HUES64 (cell line): ENCODE results near the gene HIPK3.
"Not testable (repeated sequence)": the region's sequence is repeated elsewhere in the genome, so short reads cannot be mapped to it uniquely, and the experiment has no call there.

Source experiments
- H3K27ac ChIP-seq: 2 replicates; pipeline ENCODE4 v1.7.0; 2013; ENCODE audit warnings: low read depth, low read length, inconsistent platforms
- H3K27me3 ChIP-seq: 2 replicates; pipeline ENCODE4 v1.6.1; 2013; ENCODE audit warnings: mild to moderate bottlenecking, low read length; ENCODE audit not compliant: insufficient read depth
- H3K36me3 ChIP-seq: 2 replicates; pipeline ENCODE4 v1.6.1; 2013; ENCODE audit warnings: mild to moderate bottlenecking, low read length; ENCODE audit not compliant: insufficient read depth
- H3K4me1 ChIP-seq: 2 replicates; pipeline ENCODE4 v1.6.1; 2013; ENCODE audit warnings: mild to moderate bottlenecking, low read length, moderate library complexity; ENCODE audit not compliant: insufficient read depth
- H3K4me3 ChIP-seq: 2 replicates; pipeline ENCODE4 v1.5.1; 2013; ENCODE audit warnings: mild to moderate bottlenecking, low read length, moderate library complexity
- H3K9ac ChIP-seq: 2 replicates; pipeline ENCODE4 v1.6.1; 2013; ENCODE audit warnings: mild to moderate bottlenecking, low read depth, low read length
- H3K9me3 ChIP-seq: 2 replicates; pipeline ENCODE4 v1.6.1; 2013; ENCODE audit warnings: low read depth, low read length; ENCODE audit not compliant: insufficient read depth
- WGBS: fragments of 150-250, 120-280 bp; methylation state at CpG from one replicate; pipeline ENCODE4 v1.1.7; 2013; ENCODE audit warnings: missing lambda C conversion rate; 5-methylcytosine and 5-hydroxymethylcytosine counted together

The HIPK3 gene

DNA sequence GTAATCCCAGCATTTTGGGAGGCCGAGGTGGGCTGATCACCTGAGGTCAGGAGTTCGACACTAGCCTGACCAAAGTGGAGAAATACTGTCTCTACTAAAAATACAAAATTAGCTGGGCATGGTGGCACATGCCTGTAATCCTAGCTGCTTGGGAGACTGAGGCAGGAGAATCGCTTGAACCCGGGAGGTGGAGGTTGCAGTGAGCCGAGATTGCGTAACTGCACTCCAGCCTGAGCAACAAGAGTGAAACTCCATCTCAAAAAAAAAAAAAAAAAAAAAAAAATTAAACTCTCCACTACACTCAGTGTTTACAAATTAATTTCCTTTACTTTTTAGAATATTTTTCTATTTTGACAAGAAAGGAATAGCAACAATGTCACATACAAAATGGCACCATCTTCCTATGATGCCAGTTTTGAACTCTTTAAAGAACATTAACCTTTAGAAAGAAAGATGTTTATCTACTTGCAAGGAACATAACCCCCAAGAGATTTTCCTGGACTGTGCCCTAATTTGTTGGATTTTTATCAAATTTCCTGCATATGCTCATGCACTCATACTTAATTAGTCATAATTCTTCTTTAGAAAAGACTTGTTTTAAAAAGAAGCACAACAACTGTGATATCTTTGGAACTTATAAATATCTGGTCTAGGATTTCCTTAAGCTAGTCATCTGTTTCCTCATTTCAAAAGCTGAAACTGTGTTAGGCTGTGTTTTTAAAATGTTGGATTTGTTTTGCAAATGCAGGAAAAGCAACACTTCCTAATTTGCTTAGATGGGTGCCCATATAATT is 22.6 kb upstream of the HIPK3 start:
- H3K4me3 ChIP-seq, result no peak overlapping the region
- H3K9ac ChIP-seq, result no peak overlapping the region
- H3K4me1 ChIP-seq, result no peaks in the 10 kb centered on the region
- no peaks in the 10 kb centered on the region for H3K36me3 ChIP-seq
- H3K9me3 ChIP-seq, result no peaks in the 10 kb centered on the region
- no peaks in the 10 kb centered on the region for H3K27me3 ChIP-seq
- 96% methylated on average over 6 of the region's 6 CpGs for WGBS
- H3K27ac ChIP-seq, result no peak overlapping the region

DNA sequence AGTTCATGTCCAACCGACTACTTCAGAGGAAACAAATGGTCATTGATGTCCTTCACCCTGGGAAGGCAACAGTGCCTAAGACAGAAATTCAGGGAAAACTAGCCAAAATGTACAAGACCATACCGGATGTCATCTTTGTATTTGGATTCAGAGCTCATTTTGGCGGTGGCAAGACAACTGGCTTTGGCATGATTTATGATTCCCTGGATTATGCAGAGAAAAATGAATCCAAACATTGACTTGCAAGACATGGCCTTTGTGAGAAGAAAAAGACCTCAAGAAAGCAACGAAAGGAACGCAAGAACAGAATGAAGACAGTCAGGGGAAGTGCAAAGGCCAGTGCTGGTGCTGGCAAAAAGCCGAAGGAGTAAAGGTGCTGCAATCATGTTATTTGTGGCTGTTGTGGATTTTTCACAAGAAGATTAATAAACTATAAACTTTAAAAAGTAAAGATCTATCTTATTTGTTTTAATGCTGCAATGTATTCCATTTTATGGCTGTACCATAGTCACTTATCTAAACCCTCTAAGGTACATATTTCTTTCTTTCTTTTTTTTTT is 20.1 kb upstream of the HIPK3 start:
- Histone ChIP-seq H3K9me3 (no peaks in the 10 kb centered on the region), H3K4me1 (no peaks in the 10 kb centered on the region), H3K27me3 (no peaks in the 10 kb centered on the region), H3K4me3 (no peak overlapping the region), H3K9ac (no peak overlapping the region), H3K36me3 (no peaks in the 10 kb centered on the region), H3K27ac (no peak overlapping the region)
- WGBS, result 98% methylated on average over 6 of the region's 6 CpGs

DNA sequence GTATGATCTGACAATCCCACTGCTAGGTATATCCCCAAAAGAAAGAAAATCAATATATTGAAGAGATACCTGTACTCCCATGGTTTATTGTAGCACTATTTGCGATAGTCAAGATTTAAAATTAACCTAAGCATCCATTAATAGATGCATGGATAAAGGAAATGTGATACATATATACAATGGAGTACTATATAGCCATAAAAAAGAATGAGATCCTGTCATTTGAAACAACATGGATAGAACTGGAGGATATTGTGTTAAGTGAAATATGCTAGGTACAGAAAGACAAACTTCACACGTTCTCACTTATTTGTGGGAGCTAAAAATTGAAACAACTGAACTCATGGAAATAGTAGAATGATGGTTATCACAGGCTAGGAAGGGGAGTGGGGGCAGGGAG is 14.6 kb upstream of the HIPK3 start:
- H3K36me3 ChIP-seq, result no peaks in the 10 kb centered on the region
- H3K4me1 ChIP-seq, result no peaks in the 10 kb centered on the region
- H3K9me3 ChIP-seq, result no peaks in the 10 kb centered on the region
- H3K4me3 ChIP-seq, result no peak overlapping the region
- no peaks in the 10 kb centered on the region for H3K27me3 ChIP-seq
- H3K9ac ChIP-seq, result no peak overlapping the region
- WGBS, result 90% methylated on average over 1 of the region's 2 CpGs
- H3K27ac ChIP-seq, result no peak overlapping the region

DNA sequence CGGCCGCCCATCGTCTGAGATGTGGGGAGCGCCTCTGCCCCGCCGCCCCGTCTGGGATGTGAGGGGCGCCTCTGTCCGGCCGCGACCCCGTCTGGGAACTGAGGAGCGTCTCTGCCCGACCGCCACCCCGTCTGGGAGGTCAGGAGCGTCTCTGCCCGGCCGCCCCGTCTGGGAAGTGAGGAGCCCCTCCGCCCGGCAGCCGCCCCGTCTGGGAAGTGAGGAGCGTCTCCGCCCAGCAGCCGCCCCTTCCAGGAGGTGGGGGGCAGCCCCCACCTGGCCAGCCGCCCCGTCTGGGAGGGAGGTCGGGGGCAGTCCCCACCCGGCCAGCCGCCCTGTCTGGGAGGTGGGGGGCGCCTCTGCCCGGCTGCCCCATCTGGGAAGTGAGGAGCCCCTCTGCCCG is 13.5 kb upstream of the HIPK3 start:
- WGBS, result 95% methylated on average over 35 of the region's 35 CpGs
- H3K27me3 ChIP-seq, H3K9me3 ChIP-seq, H3K36me3 ChIP-seq, H3K4me1 ChIP-seq, H3K27ac ChIP-seq, H3K9ac ChIP-seq, H3K4me3 ChIP-seq: not testable (repeated sequence)

DNA sequence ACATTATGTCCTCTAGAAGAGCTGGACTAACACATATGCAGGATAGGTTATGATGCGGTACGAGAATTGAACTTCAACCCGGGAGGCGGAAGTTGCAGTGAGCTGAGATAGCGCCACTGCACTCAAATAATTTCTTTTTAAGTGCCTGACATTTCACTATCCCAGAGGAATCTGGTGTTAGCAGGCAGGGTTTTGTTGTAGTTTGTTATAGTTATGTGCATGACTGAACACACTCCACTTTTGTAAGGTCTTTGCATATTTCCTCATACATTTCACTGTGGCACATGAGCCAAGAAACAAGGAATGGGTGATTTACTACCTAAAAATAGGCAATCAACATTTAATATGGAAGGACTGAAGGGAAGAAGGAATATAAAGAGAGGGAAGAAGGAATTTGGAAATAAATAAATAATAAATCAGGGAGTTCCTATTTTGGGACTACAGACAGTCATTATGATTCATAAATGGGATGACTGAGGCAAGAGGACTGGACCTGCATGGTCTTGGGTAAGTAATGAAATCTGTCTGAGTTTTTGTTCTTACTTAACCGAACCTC is 8.7 kb upstream of the HIPK3 start:
- WGBS, result 91% methylated on average over 6 of the region's 6 CpGs
- Histone ChIP-seq H3K4me3 (no peak overlapping the region), H3K27me3 (no peaks in the 10 kb centered on the region), H3K9ac (no peak overlapping the region), H3K9me3 (no peaks in the 10 kb centered on the region), H3K4me1 (no peaks in the 10 kb centered on the region), H3K36me3 (no peaks in the 10 kb centered on the region), H3K27ac (no peak overlapping the region)

DNA sequence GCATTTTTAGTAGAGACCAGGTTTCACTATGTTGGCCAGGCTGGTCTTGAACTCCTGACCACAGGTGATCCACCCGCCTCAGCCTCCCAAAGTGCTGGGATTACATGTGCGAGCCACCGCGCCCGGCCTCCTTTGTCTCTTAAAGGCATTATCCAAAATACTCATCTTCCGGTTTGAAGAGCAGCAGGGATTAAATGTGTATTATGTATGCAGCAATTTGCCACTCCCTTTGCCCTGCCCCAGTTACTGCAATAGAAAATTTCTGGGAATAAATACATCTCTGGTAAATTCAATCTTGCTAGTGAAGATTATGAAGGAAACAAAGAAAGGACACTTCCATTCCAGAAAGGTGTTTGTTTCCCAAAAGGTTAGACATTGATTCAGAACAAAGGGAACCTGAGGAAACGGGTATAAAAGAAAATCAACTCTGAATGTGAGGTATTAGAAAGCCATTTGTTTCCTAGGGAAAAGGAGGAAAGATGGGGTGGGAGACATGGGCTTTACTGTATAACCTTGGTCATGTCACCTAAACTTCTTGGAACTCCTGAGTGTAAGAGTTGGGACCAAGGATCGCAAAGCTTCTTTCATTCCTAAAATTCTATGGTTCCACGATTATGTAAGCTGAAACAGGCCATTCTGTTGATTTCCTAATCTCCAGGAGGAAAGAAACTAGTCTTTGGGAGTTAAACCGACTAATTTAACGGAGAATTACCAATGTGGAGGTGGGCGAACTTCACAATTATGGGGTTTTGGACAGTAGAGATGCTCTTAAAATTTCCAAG is 959 bp upstream of the HIPK3 start:
- Histone ChIP-seq H3K9me3 (no peaks in the 10 kb centered on the region), H3K9ac (peak overlapping the region; percentile 97), H3K27me3 (no peaks in the 10 kb centered on the region), H3K4me3 (peak overlapping the region; percentile 87), H3K36me3 (no peaks in the 10 kb centered on the region), H3K27ac (peak overlapping the region; percentile 1; the same call in 1 of the 2 replicates), H3K4me1 (peaks cover 24% of the 10 kb centered on the region)
- 61% methylated on average over 11 of the region's 12 CpGs for WGBS

DNA sequence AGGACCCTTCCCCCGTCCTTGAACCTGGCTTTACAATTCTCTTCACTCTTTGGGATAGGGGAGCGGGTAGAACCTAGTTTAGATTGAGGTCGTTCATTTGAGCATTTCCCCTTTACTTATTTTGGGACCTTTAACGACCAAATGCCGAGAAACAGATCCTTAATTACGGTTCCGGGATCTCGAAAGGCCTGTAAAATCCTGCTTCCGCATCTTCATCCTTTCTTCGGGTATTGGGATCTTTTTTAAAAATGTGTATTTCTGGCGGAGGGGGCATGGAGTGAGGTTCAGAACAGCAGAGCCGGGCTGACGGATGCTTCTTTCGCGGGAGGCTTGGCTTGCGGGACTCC is 395 bp upstream of the HIPK3 start:
- H3K27ac ChIP-seq, result peak overlapping the region; percentile 66
- no peaks in the 10 kb centered on the region for H3K9me3 ChIP-seq
- peak overlapping the region; percentile 87 for H3K4me3 ChIP-seq
- no peaks in the 10 kb centered on the region for H3K27me3 ChIP-seq
- H3K9ac ChIP-seq, result peak overlapping the region; percentile 97
- H3K36me3 ChIP-seq, result no peaks in the 10 kb centered on the region
- WGBS, result 2% methylated on average over 15 of the region's 16 CpGs
- H3K4me1 ChIP-seq, result peaks cover 24% of the 10 kb centered on the region

DNA sequence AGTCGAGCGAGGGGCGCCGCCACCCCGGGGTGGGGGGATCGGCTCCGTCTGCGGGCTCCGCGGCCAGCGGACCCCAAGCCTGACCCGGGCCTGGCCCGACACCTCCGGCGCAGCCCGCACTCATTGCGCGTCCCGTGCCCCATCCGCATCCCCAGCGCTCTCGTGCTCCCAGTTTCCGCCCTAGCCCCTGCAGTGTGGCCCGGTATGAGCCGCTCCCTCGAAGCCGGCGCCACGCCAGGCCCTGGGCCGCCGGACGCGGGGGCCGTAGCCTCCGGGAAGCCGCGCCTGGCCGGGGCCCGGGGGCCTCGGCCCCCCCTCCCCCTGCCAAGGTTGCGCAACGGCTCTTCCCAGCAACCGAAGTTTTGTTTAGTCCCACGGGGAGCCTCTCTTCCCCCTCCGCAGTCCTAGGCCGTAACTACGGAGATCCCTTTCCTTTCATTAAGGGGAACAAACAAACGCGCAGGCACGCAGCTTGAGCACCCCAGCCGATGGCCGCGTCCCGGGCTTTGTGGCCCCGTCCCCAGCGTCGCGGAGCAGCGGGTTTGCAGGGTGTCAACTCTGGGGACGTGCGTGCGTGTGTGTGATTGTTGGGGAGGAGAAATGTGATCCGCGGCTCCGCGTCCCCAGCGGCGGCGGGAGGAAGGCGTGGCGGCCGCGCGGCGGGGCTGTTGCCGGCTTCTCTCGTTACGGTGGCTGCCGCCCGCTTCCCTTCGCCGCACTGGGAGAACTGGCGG is 883 bp downstream of the HIPK3 start:
- peaks cover 24% of the 10 kb centered on the region for H3K4me1 ChIP-seq
- WGBS, result under 1% methylated on average over 83 of the region's 83 CpGs
- peak overlapping the region; percentile 97 for H3K27ac ChIP-seq
- no peaks in the 10 kb centered on the region for H3K27me3 ChIP-seq
- no peaks in the 10 kb centered on the region for H3K36me3 ChIP-seq
- peak overlapping the region; percentile 87 for H3K4me3 ChIP-seq
- H3K9me3 ChIP-seq, result no peaks in the 10 kb centered on the region
- H3K9ac ChIP-seq, result peak overlapping the region; percentile 97

DNA sequence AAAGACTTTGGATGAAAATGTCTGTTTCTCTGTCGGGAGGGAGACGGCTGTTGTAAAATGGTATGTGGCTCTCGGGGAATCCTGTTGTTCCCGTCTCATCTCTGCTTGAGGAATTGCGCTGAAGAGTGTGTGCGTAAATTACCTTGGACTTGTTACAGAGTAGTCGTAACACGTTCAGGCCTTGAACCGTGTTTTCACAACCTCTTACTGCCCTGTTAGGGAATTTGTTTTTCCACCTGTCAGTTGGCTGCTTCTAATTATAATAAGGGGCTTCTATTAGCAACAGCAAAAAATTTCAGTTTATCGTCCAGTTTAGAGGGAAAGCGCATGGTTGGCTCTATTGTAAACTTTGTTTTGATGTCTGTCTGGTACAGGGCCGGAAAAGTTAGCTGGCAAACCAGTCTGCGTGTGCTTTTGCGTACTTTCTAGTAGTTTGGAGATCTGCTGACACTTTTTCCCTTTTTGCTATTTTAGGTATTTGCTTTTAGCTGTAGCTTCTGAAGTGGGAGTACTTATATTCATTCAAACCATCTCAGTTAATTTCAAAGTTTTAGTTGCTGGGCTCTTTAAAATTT is 1.5 kb downstream of the HIPK3 start:
- H3K9ac ChIP-seq, result peak overlapping the region; percentile 97
- peak overlapping the region; percentile 97 for H3K27ac ChIP-seq

DNA sequence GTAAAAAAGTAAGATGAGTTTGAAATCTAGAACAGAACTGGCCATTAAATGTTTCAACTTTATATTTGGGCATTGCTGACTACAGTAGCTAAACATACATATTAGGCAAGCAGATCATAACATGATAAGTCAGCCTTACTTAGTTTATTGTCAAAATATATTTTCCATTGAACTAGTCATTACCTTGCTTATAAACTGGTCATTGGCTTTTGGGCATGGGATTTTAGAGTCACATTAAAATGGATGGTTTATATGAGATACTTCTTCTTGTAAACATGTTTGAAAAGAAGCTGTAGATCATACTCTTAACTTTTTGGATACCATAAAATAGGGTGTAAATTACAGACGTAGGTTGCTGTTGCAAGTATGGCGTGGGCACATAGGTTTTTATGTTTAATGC is 2.7 kb downstream of the HIPK3 start:
- Histone ChIP-seq H3K9ac (no peak overlapping the region), H3K27ac (no peak overlapping the region), H3K4me1 (peaks cover 31% of the 10 kb centered on the region), H3K27me3 (no peaks in the 10 kb centered on the region), H3K4me3 (0 out of 2 replicates have a peak overlapping the region, but pooled peaks have one; percentile 87), H3K36me3 (no peaks in the 10 kb centered on the region), H3K9me3 (no peaks in the 10 kb centered on the region)
- 100% methylated on average over 2 of the region's 2 CpGs for WGBS

More for the DNA sequence above, 1.5 kb downstream of the HIPK3 start:
- Histone ChIP-seq H3K4me1 (peaks cover 27% of the 10 kb centered on the region), H3K27me3 (no peaks in the 10 kb centered on the region), H3K9me3 (no peaks in the 10 kb centered on the region), H3K36me3 (no peaks in the 10 kb centered on the region), H3K4me3 (peak overlapping the region; percentile 87)
- WGBS, result 3% methylated on average over 14 of the region's 14 CpGs
